Measurements from ENCODE around the gene LIFR.

DNA sequence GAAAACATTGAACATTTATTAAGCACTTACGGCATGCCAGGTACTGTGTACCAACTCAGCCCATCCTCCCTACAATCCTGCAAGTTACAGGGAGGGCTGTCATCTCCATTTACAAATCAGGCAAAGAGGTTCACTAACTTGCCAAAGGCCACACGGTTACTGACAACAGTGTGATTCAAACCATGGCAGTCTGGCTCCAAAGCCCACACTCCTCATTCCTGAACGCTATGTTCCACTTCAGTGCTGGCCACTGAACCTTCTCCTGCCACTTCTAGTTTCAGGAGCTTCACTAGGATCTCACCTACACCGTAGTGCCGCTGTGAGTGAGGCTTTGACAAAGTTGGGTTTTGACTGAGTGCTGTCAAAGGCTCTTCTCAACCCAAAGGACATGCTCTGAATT, 7.2 kb upstream of the LIFR start:
- no peak for TF ChIP-seq EZH2phosphoT487 (IDR thresholded peaks at IDR 0.05; ENCODE audit: borderline replicate concordance)
- TF ChIP-seq, protein P1, sequence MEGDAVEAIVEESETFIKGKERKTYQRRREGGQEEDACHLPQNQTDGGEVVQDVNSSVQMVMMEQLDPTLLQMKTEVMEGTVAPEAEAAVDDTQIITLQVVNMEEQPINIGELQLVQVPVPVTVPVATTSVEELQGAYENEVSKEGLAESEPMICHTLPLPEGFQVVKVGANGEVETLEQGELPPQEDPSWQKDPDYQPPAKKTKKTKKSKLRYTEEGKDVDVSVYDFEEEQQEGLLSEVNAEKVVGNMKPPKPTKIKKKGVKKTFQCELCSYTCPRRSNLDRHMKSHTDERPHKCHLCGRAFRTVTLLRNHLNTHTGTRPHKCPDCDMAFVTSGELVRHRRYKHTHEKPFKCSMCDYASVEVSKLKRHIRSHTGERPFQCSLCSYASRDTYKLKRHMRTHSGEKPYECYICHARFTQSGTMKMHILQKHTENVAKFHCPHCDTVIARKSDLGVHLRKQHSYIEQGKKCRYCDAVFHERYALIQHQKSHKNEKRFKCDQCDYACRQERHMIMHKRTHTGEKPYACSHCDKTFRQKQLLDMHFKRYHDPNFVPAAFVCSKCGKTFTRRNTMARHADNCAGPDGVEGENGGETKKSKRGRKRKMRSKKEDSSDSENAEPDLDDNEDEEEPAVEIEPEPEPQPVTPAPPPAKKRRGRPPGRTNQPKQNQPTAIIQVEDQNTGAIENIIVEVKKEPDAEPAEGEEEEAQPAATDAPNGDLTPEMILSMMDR (IDR thresholded peaks at IDR 0.05 in 2 of 3, conservative IDR thresholded peaks at IDR 0.05 in 1 of 3; ENCODE audit: borderline replicate concordance in 1 of 3, insufficient read depth in 1 of 3, low read depth in 2 of 3, low read length in 2 of 3), result no peak
- no peak for TF ChIP-seq POLR2A (IDR thresholded peaks at IDR 0.05; ENCODE audit: borderline replicate concordance, extremely low read depth, insufficient read depth, insufficient read length)
- TF ChIP-seq ZFX (IDR thresholded peaks at IDR 0.05), result no peak
- no peak for TF ChIP-seq POLR2AphosphoS5 (IDR thresholded peaks at IDR 0.05; ENCODE audit: low read depth, low read length)
- TF ChIP-seq, protein P2, sequence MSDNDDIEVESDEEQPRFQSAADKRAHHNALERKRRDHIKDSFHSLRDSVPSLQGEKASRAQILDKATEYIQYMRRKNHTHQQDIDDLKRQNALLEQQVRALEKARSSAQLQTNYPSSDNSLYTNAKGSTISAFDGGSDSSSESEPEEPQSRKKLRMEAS (IDR thresholded peaks at IDR 0.05), result no peak
- no peak for TF ChIP-seq EZH2 (IDR thresholded peaks at IDR 0.05)
- no peak for TF ChIP-seq EGR1 (IDR thresholded peaks at IDR 0.05; ENCODE audit: low read depth)
- TF ChIP-seq JUND (IDR thresholded peaks at IDR 0.05), result no peak
- TF ChIP-seq, protein P3, sequence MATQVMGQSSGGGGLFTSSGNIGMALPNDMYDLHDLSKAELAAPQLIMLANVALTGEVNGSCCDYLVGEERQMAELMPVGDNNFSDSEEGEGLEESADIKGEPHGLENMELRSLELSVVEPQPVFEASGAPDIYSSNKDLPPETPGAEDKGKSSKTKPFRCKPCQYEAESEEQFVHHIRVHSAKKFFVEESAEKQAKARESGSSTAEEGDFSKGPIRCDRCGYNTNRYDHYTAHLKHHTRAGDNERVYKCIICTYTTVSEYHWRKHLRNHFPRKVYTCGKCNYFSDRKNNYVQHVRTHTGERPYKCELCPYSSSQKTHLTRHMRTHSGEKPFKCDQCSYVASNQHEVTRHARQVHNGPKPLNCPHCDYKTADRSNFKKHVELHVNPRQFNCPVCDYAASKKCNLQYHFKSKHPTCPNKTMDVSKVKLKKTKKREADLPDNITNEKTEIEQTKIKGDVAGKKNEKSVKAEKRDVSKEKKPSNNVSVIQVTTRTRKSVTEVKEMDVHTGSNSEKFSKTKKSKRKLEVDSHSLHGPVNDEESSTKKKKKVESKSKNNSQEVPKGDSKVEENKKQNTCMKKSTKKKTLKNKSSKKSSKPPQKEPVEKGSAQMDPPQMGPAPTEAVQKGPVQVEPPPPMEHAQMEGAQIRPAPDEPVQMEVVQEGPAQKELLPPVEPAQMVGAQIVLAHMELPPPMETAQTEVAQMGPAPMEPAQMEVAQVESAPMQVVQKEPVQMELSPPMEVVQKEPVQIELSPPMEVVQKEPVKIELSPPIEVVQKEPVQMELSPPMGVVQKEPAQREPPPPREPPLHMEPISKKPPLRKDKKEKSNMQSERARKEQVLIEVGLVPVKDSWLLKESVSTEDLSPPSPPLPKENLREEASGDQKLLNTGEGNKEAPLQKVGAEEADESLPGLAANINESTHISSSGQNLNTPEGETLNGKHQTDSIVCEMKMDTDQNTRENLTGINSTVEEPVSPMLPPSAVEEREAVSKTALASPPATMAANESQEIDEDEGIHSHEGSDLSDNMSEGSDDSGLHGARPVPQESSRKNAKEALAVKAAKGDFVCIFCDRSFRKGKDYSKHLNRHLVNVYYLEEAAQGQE (IDR thresholded peaks at IDR 0.05; ENCODE audit: low read depth), result no peak

Data from HCT116 (cell line).